Measurements from ENCODE around the gene TOX2.

DNA sequence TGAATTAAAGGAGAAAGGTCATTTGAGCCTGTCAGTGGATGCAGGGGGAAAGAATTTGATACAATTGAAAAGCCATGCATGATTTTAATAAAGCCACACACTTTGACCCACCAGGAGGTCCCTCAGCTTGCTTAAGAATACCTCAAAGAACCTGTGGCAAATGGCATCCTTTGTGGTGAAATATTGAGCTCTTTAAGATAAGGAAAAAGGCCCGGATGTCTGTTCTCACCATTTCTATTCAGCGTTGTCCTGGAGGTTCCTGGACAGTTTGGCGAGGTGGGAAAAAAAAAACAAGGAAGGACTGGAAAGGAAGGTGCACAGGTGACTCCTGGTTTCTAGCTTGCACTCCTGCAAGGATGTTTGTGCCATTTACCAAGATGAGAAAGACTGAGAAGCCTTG, 91.0 kb downstream of the TOX2 start:
- TF ChIP-seq, protein P1, sequence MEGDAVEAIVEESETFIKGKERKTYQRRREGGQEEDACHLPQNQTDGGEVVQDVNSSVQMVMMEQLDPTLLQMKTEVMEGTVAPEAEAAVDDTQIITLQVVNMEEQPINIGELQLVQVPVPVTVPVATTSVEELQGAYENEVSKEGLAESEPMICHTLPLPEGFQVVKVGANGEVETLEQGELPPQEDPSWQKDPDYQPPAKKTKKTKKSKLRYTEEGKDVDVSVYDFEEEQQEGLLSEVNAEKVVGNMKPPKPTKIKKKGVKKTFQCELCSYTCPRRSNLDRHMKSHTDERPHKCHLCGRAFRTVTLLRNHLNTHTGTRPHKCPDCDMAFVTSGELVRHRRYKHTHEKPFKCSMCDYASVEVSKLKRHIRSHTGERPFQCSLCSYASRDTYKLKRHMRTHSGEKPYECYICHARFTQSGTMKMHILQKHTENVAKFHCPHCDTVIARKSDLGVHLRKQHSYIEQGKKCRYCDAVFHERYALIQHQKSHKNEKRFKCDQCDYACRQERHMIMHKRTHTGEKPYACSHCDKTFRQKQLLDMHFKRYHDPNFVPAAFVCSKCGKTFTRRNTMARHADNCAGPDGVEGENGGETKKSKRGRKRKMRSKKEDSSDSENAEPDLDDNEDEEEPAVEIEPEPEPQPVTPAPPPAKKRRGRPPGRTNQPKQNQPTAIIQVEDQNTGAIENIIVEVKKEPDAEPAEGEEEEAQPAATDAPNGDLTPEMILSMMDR (conservative IDR thresholded peaks at IDR 0.05 in 1 of 2, IDR thresholded peaks at IDR 0.05 in 1 of 2; ENCODE audit: extremely low read depth in 1 of 2, insufficient read depth in 1 of 2, low read depth in 1 of 2, low read length in 2 of 2): no peak
- TF ChIP-seq EZH2 (IDR thresholded peaks at IDR 0.05; ENCODE audit: borderline replicate concordance, low read length): no peak

Measured in mammary epithelial cell (primary cell).